Tibial artery (tissue), 4 donors: ENCODE data around the gene ZNF516.

Experiments
- DNase-seq, 2 donors: peaks; one replicate each; pipeline ENCODE4 v3.0.0-alpha.2; 2019
- H3K27ac ChIP-seq, 2 donors: fragments of 200-600 bp; sonication (generic) in 1 of 2; 1 replicate in 1 of 2; 2 replicates in 1 of 2; pipeline ENCODE4 v1.5.1; 2018 to 2019; ENCODE audit warnings: mild to moderate bottlenecking in 1 of 2
- H3K27me3 ChIP-seq, 2 donors: fragments of 200-600 bp; sonication (generic) in 1 of 2; one replicate each; pipeline versions ENCODE4 v1.5.1 to v1.6.0; 2016 to 2019
- H3K36me3 ChIP-seq, 3 donors: fragments of 200-600 bp; sonication (generic) in 2 of 3; one replicate each; pipeline ENCODE4 v1.5.1; 2016 to 2019; ENCODE audit warnings: mild to moderate bottlenecking in 2 of 3
- H3K4me1 ChIP-seq, 4 donors: fragments of 200-600 bp; sonication (generic) in 2 of 4; 1 replicate in 3 of 4; 2 replicates in 1 of 4; pipeline ENCODE4 v1.5.1; 2016 to 2019
- H3K4me3 ChIP-seq, 2 donors: fragments of 200-600 bp; sonication (generic) in 1 of 2; 1 replicate in 1 of 2; 2 replicates in 1 of 2; pipeline ENCODE4 v1.5.1; 2018 to 2019; ENCODE audit warnings: mild to moderate bottlenecking in 2 of 2
- H3K9me3 ChIP-seq, 3 donors: fragments of 200-600 bp; sonication (generic) in 1 of 3; one replicate each; pipeline ENCODE4 v1.5.1; 2016 to 2019
- intact Hi-C: fragments of 100-400 bp; cut with DNase I; formaldehyde crosslinking; loops from one replicate; pipeline ENCODE4 v1.15.0; 2023; ENCODE audit warnings: low total_unique reads
- TF ChIP-seq, protein P1 (sequence below), 2 experiments: fragments of 200-600 bp in 1 of 2; fragments of 450-650 bp in 1 of 2; IDR thresholded peaks; one replicate each; pipeline ENCODE4 v1.5.1; 2017 to 2019; ENCODE audit warnings: antibody characterized with exemption in 2 of 2, mild to moderate bottlenecking in 1 of 2, moderate library complexity in 1 of 2

Gene ZNF516

DNA sequence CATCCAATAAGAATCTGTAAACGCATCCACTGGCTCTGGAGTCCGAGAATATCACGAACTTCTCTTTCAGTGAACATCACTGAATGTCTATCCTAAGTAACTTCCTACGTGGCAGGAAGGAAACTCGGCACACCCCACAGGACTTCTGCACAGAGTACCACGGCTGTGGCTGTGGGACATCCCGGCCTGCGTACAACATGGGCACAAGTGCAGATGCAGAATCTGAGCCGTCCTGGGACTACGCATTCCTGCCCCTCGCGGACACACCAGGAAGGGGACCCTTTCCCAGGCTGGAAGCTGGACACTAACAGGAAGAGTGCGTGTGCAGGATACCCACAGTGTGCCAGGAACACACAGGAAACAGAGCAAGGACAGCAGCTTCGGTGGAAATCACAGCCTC lies 60.6 kb downstream of the ZNF516 start:
- Histone ChIP-seq H3K4me3 (no peak overlapping the region), H3K4me1 (no peaks in the 10 kb centered on the region), H3K9me3 (no peaks in the 10 kb centered on the region), H3K36me3 (peaks cover 0 to 17% (median 4%) of the 10 kb centered on the region in 3 donors), H3K27me3 (no peaks in the 10 kb centered on the region), H3K27ac (no peak overlapping the region)
- TF ChIP-seq, protein P1, sequence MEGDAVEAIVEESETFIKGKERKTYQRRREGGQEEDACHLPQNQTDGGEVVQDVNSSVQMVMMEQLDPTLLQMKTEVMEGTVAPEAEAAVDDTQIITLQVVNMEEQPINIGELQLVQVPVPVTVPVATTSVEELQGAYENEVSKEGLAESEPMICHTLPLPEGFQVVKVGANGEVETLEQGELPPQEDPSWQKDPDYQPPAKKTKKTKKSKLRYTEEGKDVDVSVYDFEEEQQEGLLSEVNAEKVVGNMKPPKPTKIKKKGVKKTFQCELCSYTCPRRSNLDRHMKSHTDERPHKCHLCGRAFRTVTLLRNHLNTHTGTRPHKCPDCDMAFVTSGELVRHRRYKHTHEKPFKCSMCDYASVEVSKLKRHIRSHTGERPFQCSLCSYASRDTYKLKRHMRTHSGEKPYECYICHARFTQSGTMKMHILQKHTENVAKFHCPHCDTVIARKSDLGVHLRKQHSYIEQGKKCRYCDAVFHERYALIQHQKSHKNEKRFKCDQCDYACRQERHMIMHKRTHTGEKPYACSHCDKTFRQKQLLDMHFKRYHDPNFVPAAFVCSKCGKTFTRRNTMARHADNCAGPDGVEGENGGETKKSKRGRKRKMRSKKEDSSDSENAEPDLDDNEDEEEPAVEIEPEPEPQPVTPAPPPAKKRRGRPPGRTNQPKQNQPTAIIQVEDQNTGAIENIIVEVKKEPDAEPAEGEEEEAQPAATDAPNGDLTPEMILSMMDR (IDR thresholded peaks at IDR 0.05) = no peak
- intact Hi-C loops = no loop called here
- DNase-seq = no peak

DNA sequence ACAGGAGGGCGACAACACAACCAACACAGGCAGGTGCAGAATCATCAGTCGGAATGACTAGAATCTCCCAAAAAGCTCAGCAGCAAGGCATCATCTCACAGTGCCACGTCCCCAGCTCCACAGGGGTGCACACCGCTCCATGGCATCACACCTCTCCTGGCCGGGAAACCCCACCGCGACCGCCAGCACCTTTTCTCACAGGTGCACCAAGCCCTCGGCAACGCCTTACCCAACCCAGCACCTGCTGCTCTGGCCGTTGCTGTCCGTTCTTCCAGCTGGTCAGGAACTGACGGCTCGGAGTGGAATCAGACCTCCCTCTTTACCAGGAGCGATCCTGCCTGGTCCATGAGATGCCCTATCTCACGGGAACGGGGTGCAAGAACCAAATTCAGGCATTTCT lies 61.3 kb downstream of the ZNF516 start:
- intact Hi-C loops = no loop called here
- no peak overlapping the region for H3K27ac ChIP-seq

DNA sequence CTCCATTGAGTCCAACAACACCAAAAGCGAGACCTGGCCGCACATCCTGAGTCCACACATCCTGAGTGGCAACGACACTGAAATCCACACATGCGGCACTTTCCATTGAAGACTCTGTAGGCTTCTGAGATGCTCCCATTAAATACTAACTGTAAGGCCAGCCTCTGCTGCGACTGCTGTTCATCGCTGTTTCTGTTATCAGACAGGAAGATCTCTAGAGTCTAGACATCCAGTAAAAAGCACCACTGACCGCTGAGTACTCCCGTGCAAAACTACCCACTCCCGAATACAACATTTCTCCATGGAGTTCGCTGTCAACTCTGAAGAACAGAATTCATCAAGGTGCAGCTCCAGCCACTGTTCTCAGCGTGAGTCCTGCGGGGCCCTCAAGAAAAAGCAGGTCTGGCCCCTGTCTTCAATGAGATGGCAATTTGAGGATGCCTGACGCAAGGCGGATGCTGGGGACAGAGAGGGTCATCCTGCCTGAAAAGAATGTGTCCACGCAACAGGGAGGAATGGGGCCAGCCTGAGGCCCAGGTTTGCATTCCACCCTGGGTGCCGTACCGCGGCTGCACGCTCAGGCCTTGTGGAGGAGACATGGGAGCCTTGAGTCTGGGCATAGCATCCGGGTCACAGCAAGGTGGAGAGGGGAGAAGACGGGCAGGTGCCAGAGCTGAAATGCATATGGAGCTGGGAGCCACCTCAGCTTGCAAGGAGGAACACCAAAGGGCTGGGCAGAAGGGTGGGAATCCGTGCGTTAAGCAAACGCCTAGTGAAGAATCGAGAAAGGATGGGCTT lies 61.9 kb downstream of the ZNF516 start:
- H3K4me1 ChIP-seq = no peaks in the 10 kb centered on the region
- intact Hi-C loops = no loop called here
- no peak overlapping the region for H3K27ac ChIP-seq
- no peaks in the 10 kb centered on the region for H3K9me3 ChIP-seq
- H3K36me3 ChIP-seq = peaks cover 0 to 17% (median 4%) of the 10 kb centered on the region in 3 donors
- TF ChIP-seq, protein P1 (IDR thresholded peaks at IDR 0.05) = no peak
- no peak for DNase-seq
- H3K4me3 ChIP-seq = no peak overlapping the region
- H3K27me3 ChIP-seq = no peaks in the 10 kb centered on the region

More for the DNA sequence above, 61.3 kb downstream of the ZNF516 start:
- Histone ChIP-seq H3K27me3 (no peaks in the 10 kb centered on the region), H3K9me3 (no peaks in the 10 kb centered on the region), H3K36me3 (peaks cover 0 to 17% (median 4%) of the 10 kb centered on the region in 3 donors), H3K4me3 (no peak overlapping the region), H3K4me1 (no peaks in the 10 kb centered on the region)
- DNase-seq = no peak
- TF ChIP-seq, protein P1 (IDR thresholded peaks at IDR 0.05) = no peak

DNA sequence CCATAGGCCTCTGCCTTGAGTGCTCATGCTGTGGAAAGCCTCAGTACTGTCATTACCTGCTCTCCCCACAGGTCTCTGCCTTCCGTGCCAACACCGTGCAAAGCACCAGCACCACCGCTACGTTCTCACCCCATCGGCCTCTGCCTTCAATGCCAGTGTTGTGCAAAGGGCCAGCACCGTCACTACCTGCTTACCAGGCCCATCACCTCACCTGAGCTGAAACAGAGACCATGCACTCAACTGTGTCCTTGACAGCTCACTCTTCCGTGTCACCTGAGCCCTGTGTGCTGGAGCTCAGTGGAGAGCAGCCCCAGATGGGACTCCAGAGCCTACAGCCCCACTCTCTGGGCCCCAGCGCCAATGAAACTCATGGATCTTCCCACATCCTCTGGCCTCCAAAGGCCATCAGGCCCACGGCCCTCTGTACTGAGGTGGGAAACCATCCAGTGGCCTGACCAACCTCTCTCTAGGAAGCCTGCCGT lies 62.7 kb downstream of the ZNF516 start:
- Histone ChIP-seq H3K4me1 (no peaks in the 10 kb centered on the region), H3K4me3 (no peak overlapping the region), H3K27ac (no peak overlapping the region), H3K9me3 (no peaks in the 10 kb centered on the region), H3K36me3 (peaks cover 0 to 17% (median 4%) of the 10 kb centered on the region in 3 donors), H3K27me3 (no peaks in the 10 kb centered on the region)
- intact Hi-C loops = no loop called here
- no peak for DNase-seq
- TF ChIP-seq, protein P1 (IDR thresholded peaks at IDR 0.05) = no peak

DNA sequence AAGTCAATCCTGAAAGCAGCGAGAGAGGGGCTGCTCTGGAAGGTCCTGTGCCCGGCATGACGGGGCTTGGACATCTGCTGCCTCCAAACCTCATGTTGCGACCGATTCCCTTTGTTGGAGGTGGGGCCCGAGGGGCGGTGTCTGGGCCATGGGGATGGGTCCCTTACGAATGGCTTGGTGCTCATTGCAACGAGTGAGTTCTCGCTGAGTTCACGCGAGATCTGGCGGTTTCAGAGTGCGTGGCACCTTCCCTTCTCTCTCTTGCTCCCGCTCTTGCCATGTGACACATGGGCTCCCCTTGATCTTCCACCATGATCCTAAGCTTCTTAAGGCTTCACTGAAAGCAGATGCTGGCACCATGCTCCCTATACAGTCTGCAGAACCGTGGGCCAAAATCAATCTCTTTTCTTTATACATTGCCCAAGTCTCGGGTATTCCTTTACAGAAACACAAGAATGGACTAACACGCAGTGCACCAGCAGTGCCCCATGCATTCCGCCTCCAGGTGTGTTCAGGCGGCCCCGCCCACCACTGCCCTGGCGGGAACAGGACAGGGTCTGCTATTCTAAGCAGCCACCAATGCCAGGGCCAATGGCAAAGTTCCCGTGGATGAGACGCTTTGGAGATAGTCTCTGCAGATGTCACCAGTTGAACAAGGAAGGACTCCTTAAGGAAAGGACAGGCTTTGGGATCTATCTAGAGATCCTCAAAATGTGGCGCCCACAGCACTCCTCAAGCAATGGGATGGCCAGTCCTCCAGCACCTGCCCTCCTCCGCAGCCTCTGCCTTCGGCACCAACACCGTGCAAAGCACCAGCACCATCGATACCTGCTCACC lies 63.4 kb downstream of the ZNF516 start:
- no peak for DNase-seq
- Histone ChIP-seq H3K27ac (no peak overlapping the region), H3K36me3 (peaks cover 0 to 17% (median 4%) of the 10 kb centered on the region in 3 donors), H3K27me3 (no peaks in the 10 kb centered on the region), H3K9me3 (no peaks in the 10 kb centered on the region), H3K4me1 (no peaks in the 10 kb centered on the region), H3K4me3 (no peak overlapping the region)
- intact Hi-C loops = no loop called here
- TF ChIP-seq, protein P1 (IDR thresholded peaks at IDR 0.05) = no peak
